ENCODE measurements around the gene KLHL1.

- no peak for TF ChIP-seq CTCF (IDR thresholded peaks at IDR 0.05; ENCODE audit: low read depth, low read length, missing input control)
- no peak for TF ChIP-seq YY1 (IDR thresholded peaks at IDR 0.05)
- no peak for TF ChIP-seq SP1 (IDR thresholded peaks at IDR 0.05)
- no peak for TF ChIP-seq TAF1 (conservative IDR thresholded peaks at IDR 0.05)
- TF ChIP-seq FOXA1 (IDR thresholded peaks at IDR 0.05): no peak
- TF ChIP-seq MAX (IDR thresholded peaks at IDR 0.05): no peak
- no peak for TF ChIP-seq REST (IDR thresholded peaks at IDR 0.05)
- TF ChIP-seq ATF3 (IDR thresholded peaks at IDR 0.05): no peak
- no peak for TF ChIP-seq ZBTB33 (IDR thresholded peaks at IDR 0.05)
- no peak for TF ChIP-seq FOXA2 (IDR thresholded peaks at IDR 0.05)
- no peak for TF ChIP-seq GABPA (IDR thresholded peaks at IDR 0.05 in 1 of 2, conservative IDR thresholded peaks at IDR 0.05 in 1 of 2)
These were observed 108.4 kb downstream of the KLHL1 start for GRCh38 chr13:69999875-70000274.

Data from liver (tissue), 3 donors.